Muscle of back (tissue), 11 donors: ENCODE data around the gene XRN1. TPM values are rescaled to one million over a fixed set of nuclear protein-coding genes. Genes with fewer than 3 reads are reported as not detected.

Experiments
- DNase-seq, 3 donors: peaks; one replicate each; pipeline versions ENCODE4 v3.0.0 to v3.0.0-alpha.2; 2013
- polyA plus RNA-seq, 10 donors: library from polyadenylated mRNA; unstranded; fragments of 120-200 nt; gene quantifications; one replicate each; pipeline ENCODE4 v1.2.1, GENCODE V29; 2013; ENCODE audit not compliant: insufficient read length in 10 of 10

Gene XRN1
- polyA plus RNA-seq, 10 donors, result 12.9 to 24.5 (median 19.0) TPM

- DNase-seq, result no peak
Observed at GRCh38 chr3:142270407-142270806, 177.4 kb downstream of the XRN1 start.

- no peak for DNase-seq
Observed at GRCh38 chr3:142269767-142270166, 178.1 kb downstream of the XRN1 start.

GRCh38 chr3:142268426-142268825, 179.4 kb downstream of the XRN1 start:
- no peak for DNase-seq

GRCh38 chr3:142267269-142267668, 180.6 kb downstream of the XRN1 start:
- DNase-seq, result no peak

GRCh38 chr3:142263112-142263511, 184.7 kb downstream of the XRN1 start:
- no peak for DNase-seq

- no peak for DNase-seq
Observed at GRCh38 chr3:142259359-142259758, 188.5 kb downstream of the XRN1 start.

- DNase-seq, result no peak
Observed at GRCh38 chr3:142256712-142257333, 191.0 kb downstream of the XRN1 start.

Other genes with a start within 250 kb of the XRN1 start
- 10 to 100 TPM in 4 of 10 donors, 1 to 10 TPM in 6; 5.1 to 16.7 (median 9.1) TPM for gene GK5, start 222.5 kb downstream of the XRN1 start, polyA plus RNA-seq
- gene ATR, start 130.7 kb upstream of the XRN1 start, polyA plus RNA-seq, result 10 to 100 TPM in 8 of 10 donors, 1 to 10 TPM in 2; 8.1 to 17.7 (median 12.6) TPM
- 1 to 10 TPM in 2 of 10 donors, under 1 TPM in 8; 0.34 to 1.0 (median 0.70) TPM for gene PLS1, start 148.4 kb upstream of the XRN1 start, polyA plus RNA-seq